PC-3 (cell line): ENCODE results near the gene CERS6.

Experiments used
- CTCF ChIP-seq: fragments of 300-600 bp; sonication (generic); conservative IDR thresholded peaks from 2 replicates; pipeline ENCODE4 v1.5.1; 2017; ENCODE audit warnings: antibody characterized with exemption, low read depth, mild to moderate bottlenecking, low read length
- EZH2 ChIP-seq: fragments of 300-600 bp; sonication (generic); IDR thresholded peaks from one replicate; pipeline ENCODE4 v1.6.1; 2017; ENCODE audit warnings: antibody characterized with exemption, mild to moderate bottlenecking, low read length; ENCODE audit not compliant: unreplicated experiment

GRCh38 chr2:168456521-168457189 lies 583 bp downstream of the CERS6 start:
- TF ChIP-seq CTCF (no peak), EZH2 (no peak)
